IMR-90 (cell line): ENCODE results near the gene RUNX2. TPM values are rescaled to one million over a fixed set of nuclear protein-coding genes. Genes with fewer than 3 reads are reported as not detected.

Source experiments
- ATAC-seq: fragments of 200-7000 bp; cut with Tn5 transposase; 2 replicates; pipeline ENCODE4 v1.9.1; 2020; ENCODE audit warnings: low read depth, mild to moderate bottlenecking, moderate library complexity
- BruUV-seq: library from RNA; stranded (reverse); fragments of 400-500 nt; replicated peaks from 2 replicates; lab custom pipeline; 2021; lab: Mats Ljungman, UMichigan
- CTCF ChIA-PET: fragments of 300-600 bp; formaldehyde crosslinking; extraction: SDS; loops from one replicate; lab custom pipeline; 2021; ENCODE audit warnings: antibody characterized with exemption; lab: Yijun Ruan, JAX
- POLR2A ChIA-PET: fragments of 300-600 bp; sonication (Branson Sonifier 250); formaldehyde crosslinking; loops from one replicate; lab custom pipeline; 2022; ENCODE audit warnings: antibody characterized with exemption; ENCODE audit not compliant: unreplicated experiment; lab: Charles Lee
- DNase-seq: peaks from one replicate; pipeline ENCODE4 v3.0.0; 2013
- H2AFZ ChIP-seq: replicated peaks from 2 replicates; pipeline ENCODE3; 2013; ENCODE audit warnings: low read length, mild to moderate bottlenecking; ENCODE audit not compliant: poor library complexity
- H2AK5ac ChIP-seq: 2 replicates; pipeline ENCODE4 v1.6.1; 2013; ENCODE audit warnings: low read depth, low read length, inconsistent platforms
- H2AK9ac ChIP-seq: replicated peaks from 2 replicates; pipeline ENCODE3; 2013; ENCODE audit warnings: mild to moderate bottlenecking, low read depth, low read length, moderate library complexity; ENCODE audit not compliant: poor library complexity
- H2BK120ac ChIP-seq: 2 replicates; pipeline ENCODE4 v1.6.1; 2013; ENCODE audit warnings: low read depth, low read length, inconsistent platforms
- H2BK15ac ChIP-seq: 3 replicates; pipeline ENCODE4 v1.6.1; 2013; ENCODE audit warnings: low read depth, low read length, inconsistent platforms
- H2BK20ac ChIP-seq: 2 replicates; pipeline ENCODE4 v1.6.1; 2013; ENCODE audit warnings: low read depth, mild to moderate bottlenecking, inconsistent platforms, low read length, moderate library complexity
- H2BK5ac ChIP-seq: 2 replicates; pipeline ENCODE4 v1.6.1; 2013; ENCODE audit warnings: mild to moderate bottlenecking, low read depth, low read length, inconsistent platforms; ENCODE audit not compliant: poor library complexity, severe bottlenecking
- H3K14ac ChIP-seq: replicated peaks from 2 replicates; pipeline ENCODE4 v1.6.1; 2013; ENCODE audit warnings: low read depth, low read length, inconsistent platforms
- H3K18ac ChIP-seq: 2 replicates; pipeline ENCODE4 v1.6.1; 2013; ENCODE audit warnings: low read depth, low read length, control low read depth
- H3K23ac ChIP-seq: 2 replicates; pipeline ENCODE4 v1.6.1; 2013; ENCODE audit warnings: low read depth, low read length, inconsistent platforms
- H3K27ac ChIP-seq: 2 replicates; pipeline ENCODE4 v1.5.1; 2013; ENCODE audit warnings: mild to moderate bottlenecking, control low read depth, low read length; ENCODE audit not compliant: insufficient read depth
- H3K27me3 ChIP-seq: 2 replicates; pipeline ENCODE4 v1.6.1; 2013; ENCODE audit warnings: low read length; ENCODE audit not compliant: control insufficient read depth, insufficient read depth
- H3K36me3 ChIP-seq: 2 replicates; pipeline ENCODE4 v1.6.1; 2013; ENCODE audit warnings: low read length, mixed read lengths; ENCODE audit not compliant: control insufficient read depth, insufficient read depth
- H3K4ac ChIP-seq: 2 replicates; pipeline ENCODE4 v1.6.1; 2013; ENCODE audit warnings: low read depth, low read length, inconsistent platforms
- H3K4me1 ChIP-seq: 2 replicates; pipeline ENCODE4 v1.6.1; 2013; ENCODE audit warnings: low read length, mixed read lengths; ENCODE audit not compliant: control insufficient read depth, insufficient read depth
- H3K4me2 ChIP-seq: 2 replicates; pipeline ENCODE4 v1.6.1; 2013; ENCODE audit warnings: low read depth, mild to moderate bottlenecking, control low read depth, low read length, moderate library complexity
- H3K4me3 ChIP-seq: 2 replicates; pipeline ENCODE4 v1.5.1; 2013; ENCODE audit warnings: low read depth, mild to moderate bottlenecking, control low read depth, low read length, moderate library complexity; ENCODE audit not compliant: insufficient read depth
- H3K56ac ChIP-seq: 2 replicates; pipeline ENCODE4 v1.6.1; 2013; ENCODE audit warnings: low read length, inconsistent platforms; ENCODE audit not compliant: insufficient read depth; ENCODE audit errors: extremely low read depth
- H3K79me1 ChIP-seq, 2 experiments: 2 replicates each; pipeline ENCODE4 v1.6.1; 2013; ENCODE audit warnings: low read length in 2 of 2, inconsistent platforms in 1 of 2, low read depth in 1 of 2
- H3K9ac ChIP-seq: 2 replicates; pipeline ENCODE4 v1.6.1; 2013; ENCODE audit warnings: low read depth, low read length, control low read depth
- H3K9me1 ChIP-seq: 2 replicates; pipeline ENCODE4 v1.6.1; 2013; ENCODE audit warnings: low read length, inconsistent platforms; ENCODE audit not compliant: insufficient read depth
- H3K9me3 ChIP-seq: 2 replicates; pipeline ENCODE4 v1.6.1; 2013; ENCODE audit warnings: low read length; ENCODE audit not compliant: control insufficient read depth, insufficient read depth
- H4K20me1 ChIP-seq: 2 replicates; pipeline ENCODE4 v1.6.1; 2013; ENCODE audit warnings: low read length, inconsistent platforms; ENCODE audit not compliant: insufficient read depth
- H4K5ac ChIP-seq: 2 replicates; pipeline ENCODE4 v1.6.1; 2013; ENCODE audit warnings: mild to moderate bottlenecking, low read depth, low read length, control low read depth
- H4K8ac ChIP-seq, 2 experiments: 2 replicates each; pipeline ENCODE4 v1.6.1; 2013; ENCODE audit warnings: low read depth in 2 of 2, low read length in 2 of 2, control low read depth in 1 of 2, inconsistent platforms in 1 of 2
- H4K91ac ChIP-seq: 2 replicates; pipeline ENCODE4 v1.6.1; 2013; ENCODE audit warnings: low read depth, low read length, inconsistent platforms; ENCODE audit not compliant: insufficient read depth
- BHLHE40 ChIP-seq: fragments of 150-350 bp; IDR thresholded peaks from 2 replicates; pipeline ENCODE4 v1.6.1; 2016; ENCODE audit warnings: mild to moderate bottlenecking, low read depth, low read length
- CEBPB ChIP-seq: IDR thresholded peaks from 2 replicates; pipeline ENCODE4 v1.6.1; 2012; ENCODE audit warnings: low read depth, low read length, improper control_type of control experiment
- CTCF ChIP-seq: conservative IDR thresholded peaks from 2 replicates; pipeline ENCODE4 v1.5.1; 2012; ENCODE audit warnings: mild to moderate bottlenecking, low read depth, low read length, improper control_type of control experiment
- ELK1 ChIP-seq: fragments of 150-350 bp; IDR thresholded peaks from 2 replicates; pipeline ENCODE4 v1.6.1; 2016; ENCODE audit warnings: low read depth, mild to moderate bottlenecking, low read length, moderate library complexity, borderline replicate concordance
- FOS ChIP-seq: fragments of 150-350 bp; IDR thresholded peaks from 2 replicates; pipeline ENCODE4 v1.6.1; 2016; ENCODE audit warnings: low read depth, low read length
- MAFK ChIP-seq: IDR thresholded peaks from 2 replicates; pipeline ENCODE4 v1.6.1; 2012; ENCODE audit warnings: low read depth, low read length, improper control_type of control experiment
- MAZ ChIP-seq: IDR thresholded peaks from 2 replicates; pipeline ENCODE4 v1.6.1; 2012; ENCODE audit warnings: low read depth, mild to moderate bottlenecking, low read length, improper control_type of control experiment, moderate library complexity, borderline replicate concordance
- MXI1 ChIP-seq: IDR thresholded peaks from 2 replicates; pipeline ENCODE4 v1.6.1; 2012; ENCODE audit warnings: low read depth, mild to moderate bottlenecking, low read length, moderate library complexity, borderline replicate concordance
- NFE2L2 ChIP-seq: fragments of 150-350 bp; IDR thresholded peaks from 2 replicates; pipeline ENCODE4 v1.6.1; 2016; ENCODE audit warnings: low read depth, mild to moderate bottlenecking, low read length
- POLR2A ChIP-seq: IDR thresholded peaks from 2 replicates; pipeline ENCODE4 v1.6.1; 2012; ENCODE audit warnings: mild to moderate bottlenecking, low read depth, low read length
- SMC3 ChIP-seq: fragments of 150-350 bp; IDR thresholded peaks from 2 replicates; pipeline ENCODE4 v1.6.1; 2016; ENCODE audit warnings: low read depth, mild to moderate bottlenecking, antibody characterized with exemption, low read length, moderate library complexity
- dilution Hi-C: fragments of 300-500 bp; cut with HindIII; formaldehyde crosslinking; loops from one replicate; pipeline ENCODE4 v1.14.3; 2018; ENCODE audit warnings: low sequenced_read_pairs; ENCODE audit not compliant: unreplicated experiment
- in situ Hi-C: fragments of 300-500 bp; cut with MboI; formaldehyde crosslinking; loops from 3 replicates; pipeline ENCODE4 v1.14.3; 2019; ENCODE audit warnings: low sequenced_read_pairs, inconsistent platforms, mixed read lengths
- intact Hi-C: fragments of 100-400 bp; cut with micrococcal nuclease; formaldehyde crosslinking; loops from 2 replicates; pipeline ENCODE4 v1.10.0; 2022
- polyA plus RNA-seq, 3 experiments: library from polyadenylated mRNA; depleted of rRNA; stranded (reverse); fragments of >200 nt; gene quantifications; 2 replicates each; pipeline ENCODE4 v1.2.3, GENCODE V29; 2012; ENCODE audit warnings: low replicate concordance in 1 of 3
- total RNA-seq: library from RNA; depleted of rRNA; stranded (reverse); fragments of >200 nt; gene quantifications from 2 replicates; pipeline ENCODE4 v1.2.3, GENCODE V29; 2012
- TF ChIP-seq, protein P1 (sequence below): fragments of 150-350 bp; IDR thresholded peaks from 2 replicates; pipeline ENCODE4 v1.6.1; 2017; ENCODE audit warnings: mild to moderate bottlenecking, antibody characterized with exemption, low read length, low read depth

RUNX2 gene
- total and polyA plus RNA-seq, 2 of the 4 experiments (the other 2 are of a cell fraction): 2.3 to 4.7 TPM

DNA sequence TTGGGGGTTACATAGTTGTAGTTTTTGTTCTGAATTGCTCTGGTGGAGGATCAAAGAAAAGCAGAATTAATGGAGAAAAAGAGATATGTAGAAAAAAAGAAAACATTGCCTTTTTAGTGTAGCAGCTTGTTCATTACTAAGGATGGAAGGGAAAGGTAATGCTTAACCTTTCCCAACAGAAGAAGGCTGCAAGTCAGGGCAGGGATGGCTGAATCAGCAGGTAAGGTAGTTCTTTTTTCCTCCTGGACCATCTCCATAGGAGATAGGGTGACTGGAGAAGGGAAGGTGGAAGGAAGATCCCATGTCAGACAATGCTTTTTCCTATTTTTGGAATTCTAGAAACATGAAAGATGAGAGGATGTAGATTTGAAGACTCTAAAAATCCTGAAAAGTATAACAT, 129.0 kb downstream of the RUNX2 start:
- Histone ChIP-seq H3K18ac (no peak overlapping the region), H3K56ac (no peak overlapping the region), H4K20me1 (no peaks in the 10 kb centered on the region), H4K8ac (no peak overlapping the region), H2BK5ac (no peak overlapping the region), H3K9ac (no peak overlapping the region), H2BK20ac (no peak overlapping the region; the same call in 1 of the 2 replicates), H4K91ac (0 out of 2 replicates have a peak overlapping the region, but pooled peaks have one; percentile 23), H2BK120ac (no peak overlapping the region), H4K5ac (no peak overlapping the region), H3K79me1 (peaks cover 7 to 52% of the 10 kb centered on the region in 2 experiments; a peak in 3 of 4 replicates), H3K4ac (0 out of 2 replicates have a peak overlapping the region, but pooled peaks have one; percentile 24), H3K4me3 (no peak overlapping the region), H3K23ac (no peak overlapping the region), H3K27ac (no peak overlapping the region), H2AK9ac (no peak overlapping the region), H3K27me3 (no peaks in the 10 kb centered on the region), H2AK5ac (no peak overlapping the region), H3K4me1 (peaks cover 6% of the 10 kb centered on the region), H2AFZ (no peak overlapping the region), H3K36me3 (peaks cover 1% of the 10 kb centered on the region), H3K14ac (no peak overlapping the region), H3K4me2 (no peak overlapping the region), H3K9me1 (peaks cover 6% of the 10 kb centered on the region), H2BK15ac (no peak overlapping the region), H3K9me3 (no peaks in the 10 kb centered on the region)
- TF ChIP-seq, protein P1, sequence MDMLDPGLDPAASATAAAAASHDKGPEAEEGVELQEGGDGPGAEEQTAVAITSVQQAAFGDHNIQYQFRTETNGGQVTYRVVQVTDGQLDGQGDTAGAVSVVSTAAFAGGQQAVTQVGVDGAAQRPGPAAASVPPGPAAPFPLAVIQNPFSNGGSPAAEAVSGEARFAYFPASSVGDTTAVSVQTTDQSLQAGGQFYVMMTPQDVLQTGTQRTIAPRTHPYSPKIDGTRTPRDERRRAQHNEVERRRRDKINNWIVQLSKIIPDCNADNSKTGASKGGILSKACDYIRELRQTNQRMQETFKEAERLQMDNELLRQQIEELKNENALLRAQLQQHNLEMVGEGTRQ: no peak
- no peak for TF ChIP-seq MAZ
- TF ChIP-seq BHLHE40: no peak
- no peak for TF ChIP-seq FOS
- no peak for TF ChIP-seq MAFK
- TF ChIP-seq POLR2A: no peak
- TF ChIP-seq ELK1: no peak
- TF ChIP-seq CEBPB: no peak
- no peak for TF ChIP-seq NFE2L2
- no peak for TF ChIP-seq CTCF
- TF ChIP-seq SMC3: no peak
- TF ChIP-seq MXI1: no peak
- DNase-seq: no peak
- BruUV-seq: no TSS peak
- ChIA-PET CTCF (interaction anchor here (0.8 kb wide), 1 partner anchor 12 kb away, joined by 4 read pairs; no protein-coding TSS in a partner anchor), POLR2A (no interaction called here)
- intact Hi-C loops (no loop called here), dilution Hi-C loops (no loop called here), in situ Hi-C loops (no loop called here)
- ATAC-seq: no peak
